CD4-positive, alpha-beta T cell treated with Interleukin-2 at 100 ng/mL for 4 hours (primary cell): Measurements from ENCODE around the gene CRYBB1.

Experiments
- DNase-seq: peaks from one replicate; pipeline ENCODE4 v3.0.0-alpha.2; 2020; ENCODE audit warnings: low spot score

The CRYBB1 gene

DNA sequence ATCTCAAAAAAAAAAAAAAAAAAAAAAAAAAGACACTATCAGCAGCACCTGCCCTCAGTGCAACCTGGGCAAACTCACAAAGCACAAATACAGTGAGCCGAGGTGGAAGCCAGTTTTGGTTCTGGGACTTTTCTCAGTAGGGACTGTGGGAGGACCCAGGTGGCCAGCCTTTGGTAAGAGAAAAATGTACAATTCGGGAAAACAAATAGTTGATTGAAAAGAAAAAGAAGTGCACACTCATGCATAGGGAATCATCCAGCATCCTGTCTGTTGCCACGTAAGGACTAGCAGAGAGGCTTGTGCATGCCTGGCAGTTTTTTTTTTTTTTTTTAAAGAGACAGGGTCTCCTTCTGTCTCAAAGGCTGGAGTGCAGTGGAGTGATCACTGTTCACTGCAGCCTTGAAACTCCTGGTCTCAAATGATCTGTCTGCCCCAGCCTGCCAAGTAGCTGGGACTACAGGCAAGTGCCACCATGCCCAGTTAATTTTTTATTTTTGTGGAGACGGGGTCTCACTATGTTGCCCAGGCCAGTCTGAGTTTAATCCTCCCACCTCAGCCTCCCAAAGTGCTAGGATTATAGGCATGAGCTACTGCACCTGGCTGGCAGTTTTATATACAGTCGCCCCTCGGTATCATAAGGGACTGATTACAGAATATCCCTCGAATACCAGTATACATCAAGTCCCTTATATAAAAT is 64.6 kb downstream of the CRYBB1 start:
- DNase-seq: no peak

DNA sequence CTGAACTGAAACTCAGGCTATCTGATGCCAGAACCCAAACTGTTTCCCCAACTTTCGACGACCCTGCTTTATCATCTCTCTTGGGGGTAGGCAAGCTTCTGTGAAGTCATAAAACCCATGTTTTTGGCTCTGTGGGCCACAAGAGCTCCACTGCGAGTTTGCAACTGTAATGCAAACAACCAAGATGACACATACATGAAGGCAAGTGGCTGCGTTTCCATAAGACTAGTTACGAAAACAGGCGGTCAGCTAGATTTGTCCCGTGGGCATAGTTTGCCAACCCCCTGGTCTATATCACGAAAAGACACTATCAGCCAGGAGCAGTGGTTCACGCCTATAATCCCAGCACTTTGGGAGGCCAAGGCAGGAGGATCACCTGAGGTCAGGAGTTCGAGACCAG is 65.4 kb downstream of the CRYBB1 start:
- DNase-seq: no peak

DNA sequence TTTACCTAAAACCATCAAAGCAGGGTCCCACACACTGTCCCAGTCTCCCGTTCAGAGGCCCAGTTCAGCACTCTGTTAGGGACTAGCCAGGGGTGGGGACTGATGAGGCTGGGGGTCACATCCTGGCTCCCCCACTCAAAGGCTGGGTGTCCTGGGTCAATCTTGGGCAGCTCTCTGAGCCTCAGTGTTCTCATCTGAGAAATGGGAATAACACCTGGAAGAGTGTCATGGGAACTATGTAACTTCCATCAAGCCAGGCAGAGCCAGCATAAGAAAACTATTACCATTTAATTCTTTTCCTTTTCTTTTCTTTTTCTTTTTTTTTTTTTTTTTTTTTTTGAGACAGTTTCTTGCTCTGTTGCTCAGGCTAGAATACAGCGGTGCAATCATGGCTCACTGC is 66.3 kb downstream of the CRYBB1 start:
- no peak for DNase-seq

DNA sequence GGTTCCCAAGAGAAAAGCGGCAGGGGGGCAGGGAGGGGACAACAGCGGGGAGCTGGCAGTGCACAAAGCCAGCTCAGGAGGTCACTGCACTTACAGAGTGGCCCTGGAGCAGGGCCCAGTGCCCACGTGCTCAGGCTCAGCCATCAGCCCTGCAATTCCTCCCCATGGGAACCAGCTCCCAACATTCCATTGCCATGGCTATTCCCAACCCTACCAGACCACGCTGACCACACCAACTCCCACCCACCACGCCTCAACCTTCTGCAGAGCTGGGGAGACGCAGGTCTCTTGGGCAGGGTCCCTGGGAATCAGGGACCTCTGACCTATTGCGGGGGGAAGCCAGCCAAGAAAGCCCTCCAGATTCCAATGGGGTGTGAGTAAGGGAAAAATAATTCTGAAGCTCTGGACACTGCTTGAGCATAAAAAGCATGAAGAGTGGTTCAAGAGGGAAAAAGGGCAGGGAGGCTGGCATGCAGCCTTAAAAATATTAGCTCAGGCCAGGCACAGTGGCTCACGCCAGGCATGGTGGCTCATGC is 67.3 kb downstream of the CRYBB1 start:
- DNase-seq: no peak

DNA sequence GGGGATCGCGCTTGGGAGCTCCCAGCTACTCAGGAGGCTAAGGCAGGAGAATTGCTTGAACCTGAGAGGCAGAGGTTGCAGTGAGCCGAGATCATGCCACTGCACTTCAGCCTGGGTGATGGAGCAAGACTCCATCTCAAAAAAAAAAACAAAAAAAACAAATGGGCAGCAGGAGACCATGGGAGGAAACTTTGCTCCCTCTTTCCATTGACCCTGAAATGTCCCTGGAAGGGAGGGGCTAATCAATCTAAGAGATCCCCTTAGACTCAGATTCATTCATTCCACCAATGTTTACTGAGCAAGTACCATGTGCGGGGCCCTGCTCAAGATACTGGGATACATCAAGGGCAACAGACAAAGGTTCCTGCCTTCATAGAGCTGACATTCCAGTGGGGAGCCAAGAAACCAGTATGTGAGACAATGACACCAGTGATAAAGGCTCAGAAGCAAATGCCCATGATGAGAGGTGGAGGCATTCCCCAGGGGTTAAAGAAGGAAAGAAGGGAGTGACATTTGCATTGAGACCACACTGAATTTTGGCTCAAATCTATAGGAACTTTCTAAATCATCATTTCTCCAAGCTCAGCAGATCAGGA is 67.8 kb downstream of the CRYBB1 start:
- no peak for DNase-seq
